Ureter (tissue), 1 donor: Measurements from ENCODE around the gene CUBN. TPM values are rescaled to one million over a fixed set of nuclear protein-coding genes. Genes with fewer than 3 reads are reported as not detected.

ENCODE experiments used
- DNase-seq: peaks from one replicate; pipeline ENCODE4 v3.0.0-alpha.2; 2020; ENCODE audit warnings: low spot score
- total RNA-seq: library from RNA; stranded (reverse); gene quantifications from one replicate; pipeline ENCODE4 v1.2.4, GENCODE V29; 2023
- donor health status: DM: yes; HTN: yes; CAD: no.

CUBN gene
- total RNA-seq, 1 donor from 2014 or later, result 2.4 TPM

GRCh38 chr10:17109046-17109445 lies 20.6 kb downstream of the CUBN start:
- no peak for DNase-seq

- DNase-seq, result no peak
These were observed 22.6 kb downstream of the CUBN start for GRCh38 chr10:17106991-17107390.

GRCh38 chr10:17101910-17102266 lies 27.7 kb downstream of the CUBN start:
- DNase-seq, result no peak

- DNase-seq, result no peak
These were observed 28.2 kb downstream of the CUBN start for GRCh38 chr10:17101257-17101909.

- no peak for DNase-seq
These were observed 29.0 kb downstream of the CUBN start for GRCh38 chr10:17100586-17100985.

- DNase-seq, result no peak
These were observed 31.6 kb downstream of the CUBN start for GRCh38 chr10:17098012-17098411.

- no peak for DNase-seq
These were observed 34.8 kb downstream of the CUBN start for GRCh38 chr10:17094844-17095243.

- DNase-seq, result no peak
These were observed 36.4 kb downstream of the CUBN start for GRCh38 chr10:17092986-17093803.

GRCh38 chr10:17092216-17092944 lies 37.2 kb downstream of the CUBN start:
- no peak for DNase-seq

GRCh38 chr10:17088118-17088806 lies 41.3 kb downstream of the CUBN start:
- no peak for DNase-seq

- no peak for DNase-seq
These were observed 42.7 kb downstream of the CUBN start for GRCh38 chr10:17086865-17087367.

- DNase-seq, result no peak
These were observed 44.4 kb downstream of the CUBN start for GRCh38 chr10:17085011-17085725.

- DNase-seq, result no peak
These were observed 45.4 kb downstream of the CUBN start for GRCh38 chr10:17084258-17084657.

- DNase-seq, result no peak
These were observed 48.2 kb downstream of the CUBN start for GRCh38 chr10:17081431-17081830.

- DNase-seq, result no peak
These were observed 51.7 kb downstream of the CUBN start for GRCh38 chr10:17077890-17078289.

- DNase-seq, result no peak
These were observed 52.2 kb downstream of the CUBN start for GRCh38 chr10:17077346-17077781.

- DNase-seq, result no peak
These were observed 52.8 kb downstream of the CUBN start for GRCh38 chr10:17076626-17077345.

- no peak for DNase-seq
These were observed 53.9 kb downstream of the CUBN start for GRCh38 chr10:17075533-17076359.

GRCh38 chr10:17074541-17074847 lies 55.1 kb downstream of the CUBN start:
- no peak for DNase-seq
